Measurements from ENCODE around the gene FAM174C.

GRCh38 chr19:1244693-1245451 lies 30.5 kb upstream of the FAM174C start:
- TF ChIP-seq CTCF (IDR thresholded peaks at IDR 0.05 in 2 of 3, conservative IDR thresholded peaks at IDR 0.05 in 1 of 3; ENCODE audit: borderline replicate concordance in 1 of 3, insufficient read depth in 1 of 3, low read depth in 2 of 3, low read length in 2 of 3): no peak
- TF ChIP-seq SRF (IDR thresholded peaks at IDR 0.05; ENCODE audit: low read depth): no peak
- TF ChIP-seq POLR2AphosphoS5 (IDR thresholded peaks at IDR 0.05; ENCODE audit: low read depth, low read length): peak; percentile 29; the same call in 1 of the 2 replicates
- no peak for TF ChIP-seq POLR2A (IDR thresholded peaks at IDR 0.05; ENCODE audit: borderline replicate concordance, extremely low read depth, insufficient read depth, insufficient read length)
- TF ChIP-seq, protein P1, sequence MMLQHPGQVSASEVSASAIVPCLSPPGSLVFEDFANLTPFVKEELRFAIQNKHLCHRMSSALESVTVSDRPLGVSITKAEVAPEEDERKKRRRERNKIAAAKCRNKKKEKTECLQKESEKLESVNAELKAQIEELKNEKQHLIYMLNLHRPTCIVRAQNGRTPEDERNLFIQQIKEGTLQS (IDR thresholded peaks at IDR 0.05): no peak
